ENCODE results near the gene TENM4. TPM values are rescaled to one million over a fixed set of nuclear protein-coding genes. Genes with fewer than 3 reads are reported as not detected.

Gene TENM4
- total RNA-seq, 4 donors from 2014 or later, result 16.8 to 158 (median 120) TPM

- intact Hi-C loops (cut with DNase I), result no loop called here
- no peak overlapping the region for H3K4me3 ChIP-seq (replicated peaks in 1 of 3)
- no peaks in the 10 kb centered on the region for H3K9me3 ChIP-seq
- no peaks in the 10 kb centered on the region for H3K4me1 ChIP-seq
- H3K27me3 ChIP-seq, result no peaks in the 10 kb centered on the region
- DNase-seq, result no peak
- 83% methylated on average over 7 of the region's 7 CpGs for WGBS, 2 donors
- H3K36me3 ChIP-seq, result no peaks in the 10 kb centered on the region
- TF ChIP-seq POLR2A (IDR thresholded peaks at IDR 0.05), result no peak
- no peak for TF ChIP-seq CTCF (IDR thresholded peaks at IDR 0.05)
- no peak overlapping the region for H3K27ac ChIP-seq
Measured at GRCh38 chr11:78605296-78605695, 835.5 kb downstream of the TENM4 start.

- no peak for DNase-seq
- Histone ChIP-seq H3K4me1 (no peaks in the 10 kb centered on the region), H3K27ac (no peak overlapping the region), H3K36me3 (no peaks in the 10 kb centered on the region), H3K9me3 (no peaks in the 10 kb centered on the region), H3K4me3 (replicated peaks in 1 of 3) (no peak overlapping the region), H3K27me3 (no peaks in the 10 kb centered on the region)
- intact Hi-C loops (cut with DNase I), result no loop called here
- no peak for TF ChIP-seq CTCF (IDR thresholded peaks at IDR 0.05)
- no peak for TF ChIP-seq POLR2A (IDR thresholded peaks at IDR 0.05)
- 81 to 87% methylated on average over 1 of the region's 1 CpG for WGBS, 2 donors
Measured at GRCh38 chr11:78603792-78604191, 837.0 kb downstream of the TENM4 start.

MicroRNAs encoded within 50 kb of the gene (microRNA counts, 767-probe panel; counts per million panel counts)
- 2,049 to 3,648 counts per million in 2 donors for microRNA hsa-miR-708-5p

Small RNA genes within 50 kb of the gene (microRNA-seq; reads per million reads assigned to microRNA genes)
- not detected for gene MIR5579
- 1,880 reads per million, percentile 87 among the genes with 10 or more reads in this experiment for gene MIR708

Small RNA genes within 50 kb of the gene (small RNA-seq; reads per million reads assigned to genes)
- gene MIR5579 (not detected), gene MIR708 (1.3 reads per million, percentile 33 among the genes with 10 or more reads in this experiment)
